ENCODE measurements around the gene PRR3.
"Not testable (repeated sequence)": the region's sequence is repeated elsewhere in the genome, so short reads cannot be mapped to it uniquely, and the experiment has no call there.

The PRR3 gene

GRCh38 chr6:30573113-30573512, 16.0 kb downstream of the PRR3 start:
- DNase-seq = no peak

DNA sequence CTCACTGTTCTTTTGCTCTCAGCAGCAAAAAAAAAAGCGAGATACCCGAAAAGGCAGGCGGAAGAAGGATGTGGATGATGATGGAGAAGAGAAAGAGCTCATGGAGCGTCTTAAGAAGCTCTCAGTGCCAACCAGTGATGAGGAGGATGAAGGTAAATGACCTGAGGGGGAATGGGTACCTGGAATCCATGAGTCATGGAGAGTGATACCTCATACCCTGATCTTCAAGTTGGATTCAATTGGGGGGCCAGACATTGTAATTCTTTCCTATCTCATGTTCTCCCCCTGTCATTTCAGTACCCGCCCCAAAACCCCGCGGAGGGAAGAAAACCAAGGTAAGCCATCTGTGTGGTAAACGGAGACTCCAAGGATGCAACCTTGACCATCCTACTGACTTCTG, 21.0 kb downstream of the PRR3 start:
- DNase-seq = no peak

DNA sequence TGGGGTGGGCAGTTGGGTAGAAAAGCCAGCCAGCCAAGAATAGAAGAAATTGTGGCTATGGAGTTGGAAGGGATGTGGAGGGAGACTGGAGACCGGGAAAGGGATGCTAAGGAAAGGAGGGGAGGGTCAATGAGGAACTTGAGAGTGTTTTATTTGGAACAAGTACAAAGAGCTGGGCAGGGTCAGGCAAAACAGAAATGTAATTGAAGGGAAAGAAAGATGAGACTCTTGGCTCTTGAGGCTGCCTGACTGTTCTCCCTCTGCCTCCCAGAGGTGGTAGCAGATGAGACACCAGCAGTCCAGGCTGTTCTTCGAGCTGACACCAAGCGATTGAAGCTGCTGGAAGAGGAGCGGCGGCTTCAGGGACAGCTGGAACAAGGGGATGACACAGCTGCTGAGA, 26.8 kb downstream of the PRR3 start:
- DNase-seq = no peak

- DNase-seq = no peak
Observed at GRCh38 chr6:30589754-30590358, 32.8 kb downstream of the PRR3 start.

DNA sequence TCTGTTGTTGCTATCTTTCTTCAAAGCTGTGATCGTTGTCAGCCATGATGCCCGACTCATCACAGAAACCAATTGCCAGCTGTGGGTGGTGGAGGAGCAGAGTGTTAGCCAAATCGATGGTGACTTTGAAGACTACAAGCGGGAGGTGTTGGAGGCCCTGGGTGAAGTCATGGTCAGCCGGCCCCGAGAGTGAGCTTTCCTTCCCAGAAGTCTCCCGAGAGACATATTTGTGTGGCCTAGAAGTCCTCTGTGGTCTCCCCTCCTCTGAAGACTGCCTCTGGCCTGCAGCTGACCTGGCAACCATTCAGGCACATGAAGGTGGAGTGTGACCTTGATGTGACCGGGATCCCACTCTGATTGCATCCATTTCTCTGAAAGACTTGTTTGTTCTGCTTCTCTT, 33.4 kb downstream of the PRR3 start:
- no peak for DNase-seq

GRCh38 chr6:30591008-30591407, 33.9 kb downstream of the PRR3 start:
- DNase-seq = no peak

DNA sequence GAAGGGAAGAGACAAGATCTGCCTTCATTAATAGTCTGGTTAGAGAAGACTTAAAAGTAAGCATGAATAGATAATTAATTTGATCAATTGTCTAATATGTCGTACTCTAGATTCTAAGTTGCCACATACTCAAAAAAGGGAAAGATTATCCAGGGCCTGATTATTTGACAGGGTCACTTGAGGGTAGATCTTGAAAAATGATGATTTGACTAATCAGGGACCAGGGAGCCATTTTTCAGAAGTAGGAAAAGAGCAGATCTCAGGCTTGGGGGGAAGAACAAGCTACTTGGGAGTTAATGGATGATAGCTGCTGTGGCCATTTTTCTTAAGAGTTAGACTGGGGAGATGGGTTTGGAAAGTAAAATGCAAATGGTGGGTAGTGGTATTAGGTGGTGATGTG, 35.2 kb downstream of the PRR3 start:
- no peak for DNase-seq

- not testable (repeated sequence) for DNase-seq
Observed at GRCh38 chr6:30597315-30598144, 40.4 kb downstream of the PRR3 start.

DNA sequence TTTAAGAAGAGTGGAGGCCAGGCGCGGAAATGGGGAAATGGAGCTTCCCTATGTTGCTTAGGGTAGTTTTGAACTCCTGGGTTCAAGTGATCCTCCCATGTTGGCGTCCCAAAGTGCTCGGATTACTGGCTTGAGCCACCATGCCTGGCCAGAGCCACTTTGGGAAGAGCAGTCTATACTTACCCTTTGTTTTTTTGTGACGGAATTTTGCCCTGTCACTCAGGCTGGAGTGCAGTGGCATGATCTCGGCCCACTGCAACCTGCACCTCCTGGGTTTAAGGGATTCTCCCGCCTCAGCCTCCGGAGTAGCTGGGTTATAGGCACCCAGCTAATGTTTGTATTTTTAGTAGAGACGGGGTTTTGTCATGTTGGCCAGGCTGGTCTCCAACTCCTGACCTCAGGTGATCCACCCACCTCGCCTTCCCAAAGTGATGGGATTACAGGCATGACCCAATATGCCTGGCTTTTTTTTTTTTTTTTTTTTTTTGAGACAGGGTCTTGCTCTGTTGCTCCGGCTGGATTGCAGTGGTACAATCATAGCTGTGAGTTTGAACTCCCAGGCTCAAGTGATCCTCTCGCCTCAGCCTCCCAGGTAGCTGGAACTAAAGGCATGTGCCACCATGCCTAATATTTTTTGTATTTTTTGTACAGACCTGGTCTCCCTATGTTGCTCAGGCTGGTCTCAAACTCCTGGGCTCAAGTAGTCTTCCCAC, 42.0 kb downstream of the PRR3 start:
- no peak for DNase-seq

GRCh38 chr6:30599625-30600324, 42.7 kb downstream of the PRR3 start:
- DNase-seq = no peak

- DNase-seq = no peak
Observed at GRCh38 chr6:30600451-30600961, 43.4 kb downstream of the PRR3 start.

- no peak for DNase-seq
Observed at GRCh38 chr6:30601436-30601814, 44.3 kb downstream of the PRR3 start.

GRCh38 chr6:30601815-30602641, 44.9 kb downstream of the PRR3 start:
- no peak for DNase-seq

DNA sequence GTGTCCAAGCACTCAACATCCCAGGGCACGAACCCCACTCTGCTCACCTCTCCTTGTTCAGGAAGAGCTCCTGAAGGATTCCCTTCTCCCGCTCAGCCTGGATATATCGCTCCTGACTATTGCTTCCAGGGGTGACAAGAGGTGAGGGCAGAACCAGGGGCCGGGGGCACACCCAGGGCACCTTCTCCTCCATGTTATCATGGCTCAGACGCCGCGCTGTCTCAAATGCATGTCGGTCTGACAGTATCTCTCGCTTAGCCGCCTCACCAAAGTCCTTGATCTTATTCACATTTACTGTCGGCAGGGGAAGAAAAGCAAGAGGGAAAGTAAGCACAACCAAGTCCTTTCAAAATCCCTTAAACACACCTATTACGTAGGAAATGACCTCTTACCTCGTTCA, 46.9 kb downstream of the PRR3 start:
- DNase-seq = no peak

DNA sequence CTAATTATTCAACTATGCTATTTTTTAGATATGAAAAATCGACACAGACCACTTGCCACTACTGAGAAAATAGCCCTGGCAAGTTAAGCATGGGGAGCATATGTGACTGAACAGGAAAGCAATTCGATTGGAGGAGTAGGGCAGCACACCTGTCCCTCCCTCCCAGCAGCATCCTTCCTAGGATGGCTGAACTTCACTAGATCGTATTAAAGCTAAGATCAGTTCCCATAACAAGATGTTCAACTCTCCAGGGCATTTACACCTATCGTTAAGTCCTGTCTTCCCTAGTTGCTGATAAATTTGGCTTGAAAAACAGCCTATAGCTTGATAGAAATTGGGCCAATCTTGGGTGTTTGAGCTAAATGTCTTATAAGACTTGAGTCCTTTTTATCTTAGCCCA, 53.0 kb downstream of the PRR3 start:
- no peak for DNase-seq

GRCh38 chr6:30611150-30611855, 54.2 kb downstream of the PRR3 start:
- no peak for DNase-seq

DNA sequence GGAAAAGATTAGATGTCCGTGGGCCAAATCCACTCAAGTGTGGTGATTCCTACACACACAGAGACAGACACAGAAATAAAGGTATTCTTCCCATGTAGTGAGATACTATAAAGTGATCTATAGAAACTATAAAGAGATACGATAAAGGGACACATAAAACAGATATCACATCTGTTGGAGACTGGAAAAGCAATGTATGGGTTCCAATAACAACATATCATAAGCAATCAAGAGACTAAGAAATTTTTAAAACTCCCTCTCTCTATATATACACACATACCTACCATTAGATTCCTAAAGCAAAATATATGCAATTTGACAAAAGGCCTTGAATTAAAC, 54.7 kb downstream of the PRR3 start:
- no peak for DNase-seq

GRCh38 chr6:30612213-30612612, 55.1 kb downstream of the PRR3 start:
- no peak for DNase-seq

- no peak for DNase-seq
Observed at GRCh38 chr6:30612687-30613248, 55.7 kb downstream of the PRR3 start.
